K562 (cell line): ENCODE data around the gene SAP25. TPM values are rescaled to one million over a fixed set of nuclear protein-coding genes. Genes with fewer than 3 reads are reported as not detected.

Experiments used
- polyA plus RNA-seq, 8 experiments: library from polyadenylated mRNA; depleted of rRNA in 4 of 8; stranded (reverse) in 5 of 8; unstranded in 3 of 8; fragments of >200 nt; fragmentation: Nextera tagmentation in 2 of 8; fragmentation: Illumina TruSeq in 1 of 8; extraction: Ambion mirVana in 2 of 8; extraction: Trizol in 1 of 8; gene quantifications; 2 replicates each; pipeline versions ENCODE4 v1.2.1 to v1.2.3, GENCODE V29; 2011 to 2014; ENCODE audit warnings: inconsistent platforms in 1 of 8, missing spikeins in 1 of 8
- small RNA-seq: library from RNA; depleted of rRNA; stranded (forward); fragments of <200 nt; gene quantifications from one replicate; pipeline ENCODE3, GENCODE V24; 2014
- total RNA-seq, 7 experiments: library from RNA; depleted of rRNA in 6 of 7; stranded (reverse); fragments of >200 nt in 6 of 7; fragmentation: Illumina TruSeq in 2 of 7; extraction: Trizol in 2 of 7; gene quantifications; 2 replicates each; pipeline versions ENCODE4 v1.2.1 to v1.2.3, GENCODE V29; 2011 to 2021; ENCODE audit warnings: low replicate concordance in 1 of 7

The SAP25 gene
- total and polyA plus RNA-seq, 9 of the 15 experiments (the other 6 are each of a cell fraction or from before 2014, with no cell fraction given), result 0.13 to 5.3 (median 0.78) TPM; not detected in 1

Small RNA genes lying within 50 kb of the gene (small RNA-seq; reads per million reads assigned to genes)
- gene RN7SL416P (not detected), gene SAP25 (not detected)

Other genes with a start within 250 kb of the SAP25 start
Only the 7 nearest of the 20 such genes appear.
- gene AGFG2, start 34.7 kb downstream of the SAP25 start, total RNA-seq (2014; rRNA removed), result 11.7 and 20.2 TPM in 2 replicates
- gene AGFG2, start 34.7 kb downstream of the SAP25 start, total RNA-seq (2014; rRNA removed; fragmentation: Illumina TruSeq; extraction: Trizol), result 3.6 and 4.3 TPM in 2 replicates
- gene AGFG2, start 34.7 kb downstream of the SAP25 start, total RNA-seq (2015; rRNA removed; fragmentation: Illumina TruSeq; extraction: Trizol), result 7.8 and 9.3 TPM in 2 replicates
- gene AGFG2, start 34.7 kb downstream of the SAP25 start, total RNA-seq (2021), result 23.1 and 23.4 TPM in 2 replicates
- gene AGFG2, start 34.7 kb downstream of the SAP25 start, polyA plus RNA-seq (2011; rRNA removed), result 4.6 and 5.2 TPM in 2 replicates
- 6.5 and 9.6 TPM in 2 replicates for gene AGFG2, start 34.7 kb downstream of the SAP25 start, polyA plus RNA-seq (2014; fragmentation: Illumina TruSeq; extraction: Trizol)
- under 1 TPM; 0.31 to 0.32 TPM for gene AGFG2, start 34.7 kb downstream of the SAP25 start, polyA plus RNA-seq (2014; fragmentation: Nextera tagmentation; extraction: Ambion mirVana)
- gene AGFG2, start 34.7 kb downstream of the SAP25 start, polyA plus RNA-seq (2014; rRNA removed), result 10.0 and 16.8 TPM in 2 replicates
- 15.0 and 33.7 TPM in 2 replicates for gene LRCH4, start 12.2 kb upstream of the SAP25 start, total RNA-seq (2014; rRNA removed)
- gene LRCH4, start 12.2 kb upstream of the SAP25 start, total RNA-seq (2014; rRNA removed; fragmentation: Illumina TruSeq; extraction: Trizol), result 3.3 and 6.0 TPM in 2 replicates
- 15.0 and 17.2 TPM in 2 replicates for gene LRCH4, start 12.2 kb upstream of the SAP25 start, total RNA-seq (2015; rRNA removed; fragmentation: Illumina TruSeq; extraction: Trizol)
- 56.0 and 63.3 TPM in 2 replicates for gene LRCH4, start 12.2 kb upstream of the SAP25 start, total RNA-seq (2021)
- 9.0 and 22.2 TPM in 2 replicates for gene LRCH4, start 12.2 kb upstream of the SAP25 start, polyA plus RNA-seq (2011; rRNA removed)
- gene LRCH4, start 12.2 kb upstream of the SAP25 start, polyA plus RNA-seq (2014; fragmentation: Illumina TruSeq; extraction: Trizol), result 15.7 and 28.6 TPM in 2 replicates
- under 1 TPM; 0.06 to 0.25 TPM for gene LRCH4, start 12.2 kb upstream of the SAP25 start, polyA plus RNA-seq (2014; fragmentation: Nextera tagmentation; extraction: Ambion mirVana)
- gene LRCH4, start 12.2 kb upstream of the SAP25 start, polyA plus RNA-seq (2014; rRNA removed), result 41.0 and 53.0 TPM in 2 replicates
- gene FBXO24, start 12.4 kb upstream of the SAP25 start, total RNA-seq (2014; rRNA removed), result 0.50 and 1.4 TPM in 2 replicates
- 0.10 and 0.33 TPM in 2 replicates for gene FBXO24, start 12.4 kb upstream of the SAP25 start, total RNA-seq (2014; rRNA removed; fragmentation: Illumina TruSeq; extraction: Trizol)
- 0.49 and 0.51 TPM in 2 replicates for gene FBXO24, start 12.4 kb upstream of the SAP25 start, total RNA-seq (2015; rRNA removed; fragmentation: Illumina TruSeq; extraction: Trizol)
- gene FBXO24, start 12.4 kb upstream of the SAP25 start, total RNA-seq (2021), result 0.94 and 0.95 TPM in 2 replicates
- gene FBXO24, start 12.4 kb upstream of the SAP25 start, polyA plus RNA-seq (2011; rRNA removed), result 0.50 and 0.57 TPM in 2 replicates
- gene FBXO24, start 12.4 kb upstream of the SAP25 start, polyA plus RNA-seq (2014; fragmentation: Illumina TruSeq; extraction: Trizol), result 0.42 and 0.80 TPM in 2 replicates
- gene FBXO24, start 12.4 kb upstream of the SAP25 start, polyA plus RNA-seq (2014; fragmentation: Nextera tagmentation; extraction: Ambion mirVana), result under 1 TPM; 0.17 to 0.27 TPM
- 0.73 and 1.3 TPM in 2 replicates for gene FBXO24, start 12.4 kb upstream of the SAP25 start, polyA plus RNA-seq (2014; rRNA removed)
- gene PCOLCE, start 28.5 kb upstream of the SAP25 start, total RNA-seq (2014; rRNA removed), result 13.5 and 14.1 TPM in 2 replicates
- gene PCOLCE, start 28.5 kb upstream of the SAP25 start, total RNA-seq (2014; rRNA removed; fragmentation: Illumina TruSeq; extraction: Trizol), result 3.8 and 4.5 TPM in 2 replicates
- gene PCOLCE, start 28.5 kb upstream of the SAP25 start, total RNA-seq (2015; rRNA removed; fragmentation: Illumina TruSeq; extraction: Trizol), result 8.9 and 10.0 TPM in 2 replicates
- 32.4 and 33.9 TPM in 2 replicates for gene PCOLCE, start 28.5 kb upstream of the SAP25 start, total RNA-seq (2021)
- gene PCOLCE, start 28.5 kb upstream of the SAP25 start, polyA plus RNA-seq (2011; rRNA removed), result 5.0 and 11.8 TPM in 2 replicates
- gene PCOLCE, start 28.5 kb upstream of the SAP25 start, polyA plus RNA-seq (2014; fragmentation: Illumina TruSeq; extraction: Trizol), result 30.4 and 31.8 TPM in 2 replicates
- gene PCOLCE, start 28.5 kb upstream of the SAP25 start, polyA plus RNA-seq (2014; fragmentation: Nextera tagmentation; extraction: Ambion mirVana), result 1 to 10 TPM; 5.2 to 5.4 TPM
- gene PCOLCE, start 28.5 kb upstream of the SAP25 start, polyA plus RNA-seq (2014; rRNA removed), result 28.0 and 28.6 TPM in 2 replicates
- 7.3 and 18.3 TPM in 2 replicates for gene MOSPD3, start 38.6 kb upstream of the SAP25 start, total RNA-seq (2014; rRNA removed)
- 3.4 and 4.3 TPM in 2 replicates for gene MOSPD3, start 38.6 kb upstream of the SAP25 start, total RNA-seq (2014; rRNA removed; fragmentation: Illumina TruSeq; extraction: Trizol)
- 5.8 and 6.9 TPM in 2 replicates for gene MOSPD3, start 38.6 kb upstream of the SAP25 start, total RNA-seq (2015; rRNA removed; fragmentation: Illumina TruSeq; extraction: Trizol)
- 29.0 and 32.1 TPM in 2 replicates for gene MOSPD3, start 38.6 kb upstream of the SAP25 start, total RNA-seq (2021)
- 9.1 and 18.6 TPM in 2 replicates for gene MOSPD3, start 38.6 kb upstream of the SAP25 start, polyA plus RNA-seq (2011; rRNA removed)
- gene MOSPD3, start 38.6 kb upstream of the SAP25 start, polyA plus RNA-seq (2014; fragmentation: Illumina TruSeq; extraction: Trizol), result 15.3 and 27.4 TPM in 2 replicates
- gene MOSPD3, start 38.6 kb upstream of the SAP25 start, polyA plus RNA-seq (2014; fragmentation: Nextera tagmentation; extraction: Ambion mirVana), result 1 to 10 TPM; 1.4 to 2.6 TPM
- 14.1 and 15.0 TPM in 2 replicates for gene MOSPD3, start 38.6 kb upstream of the SAP25 start, polyA plus RNA-seq (2014; rRNA removed)
- gene TFR2, start 67.7 kb upstream of the SAP25 start, total RNA-seq (2014; rRNA removed), result 71.6 and 92.0 TPM in 2 replicates
- gene TFR2, start 67.7 kb upstream of the SAP25 start, total RNA-seq (2014; rRNA removed; fragmentation: Illumina TruSeq; extraction: Trizol), result 16.3 and 21.7 TPM in 2 replicates
- 40.8 and 44.0 TPM in 2 replicates for gene TFR2, start 67.7 kb upstream of the SAP25 start, total RNA-seq (2015; rRNA removed; fragmentation: Illumina TruSeq; extraction: Trizol)
- 121 and 123 TPM in 2 replicates for gene TFR2, start 67.7 kb upstream of the SAP25 start, total RNA-seq (2021)
- 51.1 and 65.2 TPM in 2 replicates for gene TFR2, start 67.7 kb upstream of the SAP25 start, polyA plus RNA-seq (2011; rRNA removed)
- 55.3 and 63.5 TPM in 2 replicates for gene TFR2, start 67.7 kb upstream of the SAP25 start, polyA plus RNA-seq (2014; fragmentation: Illumina TruSeq; extraction: Trizol)
- 1 to 10 TPM; 3.8 to 4.7 TPM for gene TFR2, start 67.7 kb upstream of the SAP25 start, polyA plus RNA-seq (2014; fragmentation: Nextera tagmentation; extraction: Ambion mirVana)
- 82.0 and 88.6 TPM in 2 replicates for gene TFR2, start 67.7 kb upstream of the SAP25 start, polyA plus RNA-seq (2014; rRNA removed)
- gene ACTL6B, start 82.5 kb upstream of the SAP25 start, total RNA-seq (2014; rRNA removed), result not detected in 2 replicates
- not detected in 2 replicates for gene ACTL6B, start 82.5 kb upstream of the SAP25 start, total RNA-seq (2014; rRNA removed; fragmentation: Illumina TruSeq; extraction: Trizol)
- not detected in 2 replicates for gene ACTL6B, start 82.5 kb upstream of the SAP25 start, total RNA-seq (2015; rRNA removed; fragmentation: Illumina TruSeq; extraction: Trizol)
- gene ACTL6B, start 82.5 kb upstream of the SAP25 start, total RNA-seq (2021), result not detected in 2 replicates
- not detected in 2 replicates for gene ACTL6B, start 82.5 kb upstream of the SAP25 start, polyA plus RNA-seq (2011; rRNA removed)
- not detected in 2 replicates for gene ACTL6B, start 82.5 kb upstream of the SAP25 start, polyA plus RNA-seq (2014; fragmentation: Illumina TruSeq; extraction: Trizol)
- gene ACTL6B, start 82.5 kb upstream of the SAP25 start, polyA plus RNA-seq (2014; fragmentation: Nextera tagmentation; extraction: Ambion mirVana), result not detected
- not detected in 2 replicates for gene ACTL6B, start 82.5 kb upstream of the SAP25 start, polyA plus RNA-seq (2014; rRNA removed)